Activated CD4-positive, alpha-beta memory T cell treated with anti-CD3 and anti-CD28 coated beads for 36 hours (primary cell): ENCODE measurements around the gene MAST4. TPM values are rescaled to one million over a fixed set of nuclear protein-coding genes. Genes with fewer than 3 reads are reported as not detected.
"Not testable (repeated sequence)": the region's sequence is repeated elsewhere in the genome, so short reads cannot be mapped to it uniquely, and the experiment has no call there.

ENCODE experiments used
- CTCF ChIA-PET: fragments of 350-600 bp; sonication (Branson Sonifier 250); formaldehyde crosslinking; loops from one replicate; lab custom pipeline; 2021; ENCODE audit warnings: antibody characterized with exemption, inconsistent platforms; lab: Charles Lee
- POLR2A ChIA-PET: fragments of 350-600 bp; sonication (Branson Sonifier 250); formaldehyde crosslinking; loops from one replicate; lab custom pipeline; 2021; ENCODE audit warnings: antibody characterized with exemption; lab: Charles Lee
- DNase-seq: peaks from one replicate; pipeline ENCODE4 v3.0.0-alpha.2; 2020
- H3K27ac Mint-ChIP-seq: one replicate; pipeline ENCODE4 v1.8.0; 2021; ENCODE audit warnings: mixed read lengths
- H3K27me3 Mint-ChIP-seq: one replicate; pipeline ENCODE4 v1.8.0; 2021; ENCODE audit warnings: mixed read lengths
- H3K36me3 Mint-ChIP-seq: one replicate; pipeline ENCODE4 v1.8.0; 2021; ENCODE audit warnings: mixed read lengths
- H3K4me1 Mint-ChIP-seq: one replicate; pipeline ENCODE4 v1.8.0; 2021; ENCODE audit warnings: low read depth, mixed read lengths
- H3K4me3 Mint-ChIP-seq: one replicate; pipeline ENCODE4 v1.8.0; 2021; ENCODE audit warnings: mild to moderate bottlenecking, mixed read lengths
- H3K9me3 Mint-ChIP-seq: one replicate; pipeline ENCODE4 v1.8.0; 2021; ENCODE audit warnings: mixed read lengths
- intact Hi-C: fragments of 100-400 bp; cut with micrococcal nuclease; formaldehyde crosslinking; loops from one replicate; pipeline ENCODE4 v1.15.1; 2023
- total RNA-seq, 2 experiments: library from RNA; stranded (reverse); gene quantifications; one replicate each; pipeline ENCODE4 v1.2.3, GENCODE V29; 2021

The MAST4 gene
- total RNA-seq, 2 experiments from 2014 or later = 30.2 to 30.3 TPM

GRCh38 chr5:67163863-67164595, 567.8 kb downstream of the MAST4 start:
- no peaks in the 10 kb centered on the region for H3K9me3 Mint-ChIP-seq

GRCh38 chr5:67164856-67165525, 568.8 kb downstream of the MAST4 start:
- no peak for DNase-seq
- ChIA-PET CTCF (interaction anchor here (1.1 to 16.1 kb wide), 5 partner anchors 8 to 177 kb away, joined by 3 to 363 read pairs (median 5); no protein-coding TSS in a partner anchor), POLR2A (interaction anchor here (1.9 to 9.9 kb wide), 2 partner anchors 40 to 57 kb away, joined by 5 to 104 read pairs; no protein-coding TSS in a partner anchor)
- intact Hi-C loops = loop anchor here (5.0 to 10.0 kb wide), 4 partner anchors 178 to 1107 kb away; no protein-coding TSS in a partner anchor
- Mint-ChIP-seq H3K27ac (peak overlapping the region; percentile 98), H3K9me3 (no peaks in the 10 kb centered on the region), H3K36me3 (peaks cover 43% of the 10 kb centered on the region), H3K27me3 (no peaks in the 10 kb centered on the region), H3K4me1 (peaks cover 76% of the 10 kb centered on the region), H3K4me3 (peak overlapping the region; percentile 91)

More at GRCh38 chr5:67163863-67164595, 567.8 kb downstream of the MAST4 start:
- peak overlapping the region; percentile 91 for H3K4me3 Mint-ChIP-seq
- peaks cover 82% of the 10 kb centered on the region for H3K4me1 Mint-ChIP-seq
- ChIA-PET POLR2A (interaction anchor here (9.9 kb wide), 1 partner anchor 41 kb away, joined by 104 read pairs; no protein-coding TSS in a partner anchor), CTCF (interaction anchor here (1.1 to 16.1 kb wide), 2 partner anchors 41 to 176 kb away, joined by 4 to 363 read pairs; no protein-coding TSS in a partner anchor)
- H3K36me3 Mint-ChIP-seq = peaks cover 43% of the 10 kb centered on the region
- no peak for DNase-seq
- peak overlapping the region; percentile 98 for H3K27ac Mint-ChIP-seq
- intact Hi-C loops = loop anchor here (10.0 kb wide), 1 partner anchor 1091 kb away; no protein-coding TSS in a partner anchor
- H3K27me3 Mint-ChIP-seq = no peaks in the 10 kb centered on the region

- CTCF ChIA-PET = interaction anchor here (0.6 to 16.1 kb wide), 16 partner anchors 8 to 1050 kb away, joined by 3 to 363 read pairs (median 4); partner anchors contain the start of gene PIK3R1
- Mint-ChIP-seq H3K4me1 (peaks cover 70% of the 10 kb centered on the region), H3K36me3 (peaks cover 43% of the 10 kb centered on the region), H3K27me3 (no peaks in the 10 kb centered on the region), H3K27ac (peak overlapping the region; percentile 98), H3K9me3 (no peaks in the 10 kb centered on the region), H3K4me3 (peak overlapping the region; percentile 91)
- intact Hi-C loops = loop anchor here (1.0 to 10.0 kb wide), 6 partner anchors 42 to 1107 kb away; no protein-coding TSS in a partner anchor
- DNase-seq = peak; percentile 89
- POLR2A ChIA-PET = interaction anchor here (0.7 to 9.9 kb wide), 6 partner anchors 8 to 161 kb away, joined by 3 to 104 read pairs (median 4); no protein-coding TSS in a partner anchor
Measured at GRCh38 chr5:67165526-67166459, 569.6 kb downstream of the MAST4 start.

GRCh38 chr5:67166460-67167285, 570.5 kb downstream of the MAST4 start:
- Mint-ChIP-seq H3K36me3 (peaks cover 43% of the 10 kb centered on the region), H3K27ac (peak overlapping the region; percentile 98), H3K9me3 (no peaks in the 10 kb centered on the region), H3K4me3 (peak overlapping the region; percentile 91), H3K27me3 (no peaks in the 10 kb centered on the region), H3K4me1 (peaks cover 61% of the 10 kb centered on the region)
- ChIA-PET CTCF (interaction anchor here (0.6 to 16.1 kb wide), 17 partner anchors 8 to 1049 kb away, joined by 3 to 363 read pairs (median 4); partner anchors contain the start of gene PIK3R1), POLR2A (interaction anchor here (0.7 to 9.9 kb wide), 7 partner anchors 8 to 161 kb away, joined by 3 to 104 read pairs (median 4); no protein-coding TSS in a partner anchor)
- peak; percentile 89 for DNase-seq
- intact Hi-C loops = loop anchor here (1.0 to 10.0 kb wide), 6 partner anchors 41 to 1106 kb away; no protein-coding TSS in a partner anchor

- Mint-ChIP-seq H3K36me3 (peaks cover 33% of the 10 kb centered on the region), H3K4me3 (peak overlapping the region; percentile 91)
- intact Hi-C loops = loop anchor here (1.0 to 10.0 kb wide), 5 partner anchors 8 to 1104 kb away; no protein-coding TSS in a partner anchor
Measured at GRCh38 chr5:67168069-67168468, 571.9 kb downstream of the MAST4 start.

GRCh38 chr5:67170767-67171166, 574.6 kb downstream of the MAST4 start:
- CTCF ChIA-PET = interaction anchor here (1.2 to 16.1 kb wide), 2 partner anchors 11 to 34 kb away, joined by 3 to 363 read pairs; no protein-coding TSS in a partner anchor
- H3K27ac Mint-ChIP-seq = no peak overlapping the region
- peaks cover 31% of the 10 kb centered on the region for H3K4me1 Mint-ChIP-seq

More at GRCh38 chr5:67168069-67168468, 571.9 kb downstream of the MAST4 start:
- ChIA-PET CTCF (interaction anchor here (2.2 to 16.1 kb wide), 4 partner anchors 11 to 181 kb away, joined by 8 to 363 read pairs (median 14); no protein-coding TSS in a partner anchor), POLR2A (interaction anchor here (9.9 kb wide), 1 partner anchor 37 kb away, joined by 104 read pairs; no protein-coding TSS in a partner anchor)
- Mint-ChIP-seq H3K27me3 (no peaks in the 10 kb centered on the region), H3K4me1 (peaks cover 48% of the 10 kb centered on the region), H3K27ac (peak overlapping the region; percentile 98), H3K9me3 (no peaks in the 10 kb centered on the region)
- no peak for DNase-seq

GRCh38 chr5:67173351-67173750, 577.2 kb downstream of the MAST4 start:
- H3K27ac Mint-ChIP-seq, DNase-seq, intact Hi-C loops, H3K27me3 Mint-ChIP-seq, H3K4me3 Mint-ChIP-seq, POLR2A ChIA-PET: not testable (repeated sequence)
- CTCF ChIA-PET = interaction anchor here (1.2 kb wide), 1 partner anchor 33 kb away, joined by 4 read pairs; no protein-coding TSS in a partner anchor
- peaks cover 19% of the 10 kb centered on the region for H3K4me1 Mint-ChIP-seq
- H3K36me3 Mint-ChIP-seq = peaks cover 13% of the 10 kb centered on the region
- H3K9me3 Mint-ChIP-seq = peaks cover 23% of the 10 kb centered on the region

More at GRCh38 chr5:67170767-67171166, 574.6 kb downstream of the MAST4 start:
- intact Hi-C loops = no loop called here
- peaks cover 4% of the 10 kb centered on the region for H3K9me3 Mint-ChIP-seq
- H3K36me3 Mint-ChIP-seq = peaks cover 14% of the 10 kb centered on the region
- DNase-seq = no peak
- POLR2A ChIA-PET = no interaction called here
- no peaks in the 10 kb centered on the region for H3K27me3 Mint-ChIP-seq
- no peak overlapping the region for H3K4me3 Mint-ChIP-seq

- H3K27ac Mint-ChIP-seq = no peak overlapping the region
- peaks cover 16% of the 10 kb centered on the region for H3K4me1 Mint-ChIP-seq
- H3K27me3 Mint-ChIP-seq = no peaks in the 10 kb centered on the region
- intact Hi-C loops = no loop called here
- H3K9me3 Mint-ChIP-seq = peaks cover 23% of the 10 kb centered on the region
- DNase-seq = no peak
- H3K4me3 Mint-ChIP-seq = no peak overlapping the region
- CTCF ChIA-PET = interaction anchor here (1.2 kb wide), 1 partner anchor 33 kb away, joined by 4 read pairs; no protein-coding TSS in a partner anchor
- peaks cover 13% of the 10 kb centered on the region for H3K36me3 Mint-ChIP-seq
- POLR2A ChIA-PET = no interaction called here
Measured at GRCh38 chr5:67173959-67174358, 577.8 kb downstream of the MAST4 start.

- Mint-ChIP-seq H3K27ac (no peak overlapping the region), H3K27me3 (no peaks in the 10 kb centered on the region), H3K4me3 (no peak overlapping the region), H3K4me1 (peaks cover 29% of the 10 kb centered on the region), H3K36me3 (peaks cover 13% of the 10 kb centered on the region), H3K9me3 (peaks cover 23% of the 10 kb centered on the region)
- ChIA-PET POLR2A (no interaction called here), CTCF (interaction anchor here (1.0 kb wide), 1 partner anchor 32 kb away, joined by 3 read pairs; no protein-coding TSS in a partner anchor)
- DNase-seq = no peak
- intact Hi-C loops = no loop called here
Measured at GRCh38 chr5:67176936-67177335, 580.7 kb downstream of the MAST4 start.

- Mint-ChIP-seq H3K36me3 (peaks cover 13% of the 10 kb centered on the region), H3K4me3 (no peak overlapping the region), H3K9me3 (peaks cover 23% of the 10 kb centered on the region), H3K27me3 (no peaks in the 10 kb centered on the region), H3K27ac (no peak overlapping the region), H3K4me1 (peaks cover 38% of the 10 kb centered on the region)
- intact Hi-C loops = no loop called here
- no peak for DNase-seq
- POLR2A ChIA-PET = no interaction called here
- CTCF ChIA-PET = interaction anchor here (1.0 kb wide), 1 partner anchor 12 kb away, joined by 4 read pairs; no protein-coding TSS in a partner anchor
Measured at GRCh38 chr5:67178085-67178484, 581.9 kb downstream of the MAST4 start.
